ENCODE measurements around the gene PPIL1. TPM values are rescaled to one million over a fixed set of nuclear protein-coding genes. Genes with fewer than 3 reads are reported as not detected.

PPIL1 gene
- polyA plus RNA-seq, 1 donor from 2014 or later = 104 TPM

DNA sequence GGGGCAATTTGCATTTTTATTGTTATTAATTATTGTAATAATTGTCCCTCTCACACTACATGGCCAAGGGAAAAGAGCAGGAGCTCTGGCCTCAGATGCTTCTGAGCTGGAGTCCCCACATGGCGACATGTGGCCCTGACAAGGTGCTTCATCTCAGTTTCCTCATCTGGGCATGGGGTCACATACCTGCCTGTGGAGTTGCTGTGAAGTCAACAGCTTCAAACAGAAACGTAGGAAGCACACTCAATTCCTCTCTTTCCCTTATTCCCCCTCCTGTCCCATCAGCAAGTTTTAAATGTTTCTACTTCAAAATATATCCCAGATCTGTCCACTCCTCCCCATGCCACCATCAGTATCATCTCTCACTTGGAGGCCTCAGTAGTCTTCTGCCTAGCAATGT is 44.0 kb downstream of the PPIL1 start:
- H3K9me3 ChIP-seq (ENCODE audit: low read length) = no peaks in the 10 kb centered on the region
- no peaks in the 10 kb centered on the region for H3K36me3 ChIP-seq (ENCODE audit: insufficient read depth, low read length)
- H3K4me3 ChIP-seq (ENCODE audit: low read length) = no peak overlapping the region
- H4K20me1 ChIP-seq (ENCODE audit: insufficient read depth) = no peaks in the 10 kb centered on the region
- H3K27me3 ChIP-seq (ENCODE audit: insufficient read depth, low read depth, low read length) = no peaks in the 10 kb centered on the region
- no peaks in the 10 kb centered on the region for H3K9me2 ChIP-seq (ENCODE audit: insufficient read depth, low read length)
- H3K4me2 ChIP-seq (ENCODE audit: low read length) = no peak overlapping the region
- no peak overlapping the region for H2AFZ ChIP-seq (ENCODE audit: low read depth, low read length)
- H3F3A ChIP-seq (ENCODE audit: insufficient read depth, low read length, poor library complexity, severe bottlenecking) = no peaks in the 10 kb centered on the region
- H3K27ac ChIP-seq (ENCODE audit: low read length) = no peak overlapping the region
- TF ChIP-seq TAF1 (IDR thresholded peaks at IDR 0.05; ENCODE audit: low read depth) (no peak), MXI1 (conservative IDR thresholded peaks at IDR 0.05; ENCODE audit: poor library complexity, severe bottlenecking) (no peak), EZH2 (IDR thresholded peaks at IDR 0.05; ENCODE audit: borderline replicate concordance, insufficient read depth, low read length, poor library complexity, severe bottlenecking) (no peak), EP300 (conservative IDR thresholded peaks at IDR 0.05; ENCODE audit: poor library complexity, severe bottlenecking) (no peak), RAD21 (conservative IDR thresholded peaks at IDR 0.05) (no peak)
- TF ChIP-seq, protein P1, sequence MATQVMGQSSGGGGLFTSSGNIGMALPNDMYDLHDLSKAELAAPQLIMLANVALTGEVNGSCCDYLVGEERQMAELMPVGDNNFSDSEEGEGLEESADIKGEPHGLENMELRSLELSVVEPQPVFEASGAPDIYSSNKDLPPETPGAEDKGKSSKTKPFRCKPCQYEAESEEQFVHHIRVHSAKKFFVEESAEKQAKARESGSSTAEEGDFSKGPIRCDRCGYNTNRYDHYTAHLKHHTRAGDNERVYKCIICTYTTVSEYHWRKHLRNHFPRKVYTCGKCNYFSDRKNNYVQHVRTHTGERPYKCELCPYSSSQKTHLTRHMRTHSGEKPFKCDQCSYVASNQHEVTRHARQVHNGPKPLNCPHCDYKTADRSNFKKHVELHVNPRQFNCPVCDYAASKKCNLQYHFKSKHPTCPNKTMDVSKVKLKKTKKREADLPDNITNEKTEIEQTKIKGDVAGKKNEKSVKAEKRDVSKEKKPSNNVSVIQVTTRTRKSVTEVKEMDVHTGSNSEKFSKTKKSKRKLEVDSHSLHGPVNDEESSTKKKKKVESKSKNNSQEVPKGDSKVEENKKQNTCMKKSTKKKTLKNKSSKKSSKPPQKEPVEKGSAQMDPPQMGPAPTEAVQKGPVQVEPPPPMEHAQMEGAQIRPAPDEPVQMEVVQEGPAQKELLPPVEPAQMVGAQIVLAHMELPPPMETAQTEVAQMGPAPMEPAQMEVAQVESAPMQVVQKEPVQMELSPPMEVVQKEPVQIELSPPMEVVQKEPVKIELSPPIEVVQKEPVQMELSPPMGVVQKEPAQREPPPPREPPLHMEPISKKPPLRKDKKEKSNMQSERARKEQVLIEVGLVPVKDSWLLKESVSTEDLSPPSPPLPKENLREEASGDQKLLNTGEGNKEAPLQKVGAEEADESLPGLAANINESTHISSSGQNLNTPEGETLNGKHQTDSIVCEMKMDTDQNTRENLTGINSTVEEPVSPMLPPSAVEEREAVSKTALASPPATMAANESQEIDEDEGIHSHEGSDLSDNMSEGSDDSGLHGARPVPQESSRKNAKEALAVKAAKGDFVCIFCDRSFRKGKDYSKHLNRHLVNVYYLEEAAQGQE (IDR thresholded peaks at IDR 0.05; ENCODE audit: borderline replicate concordance) = no peak
- TF ChIP-seq, protein P2, sequence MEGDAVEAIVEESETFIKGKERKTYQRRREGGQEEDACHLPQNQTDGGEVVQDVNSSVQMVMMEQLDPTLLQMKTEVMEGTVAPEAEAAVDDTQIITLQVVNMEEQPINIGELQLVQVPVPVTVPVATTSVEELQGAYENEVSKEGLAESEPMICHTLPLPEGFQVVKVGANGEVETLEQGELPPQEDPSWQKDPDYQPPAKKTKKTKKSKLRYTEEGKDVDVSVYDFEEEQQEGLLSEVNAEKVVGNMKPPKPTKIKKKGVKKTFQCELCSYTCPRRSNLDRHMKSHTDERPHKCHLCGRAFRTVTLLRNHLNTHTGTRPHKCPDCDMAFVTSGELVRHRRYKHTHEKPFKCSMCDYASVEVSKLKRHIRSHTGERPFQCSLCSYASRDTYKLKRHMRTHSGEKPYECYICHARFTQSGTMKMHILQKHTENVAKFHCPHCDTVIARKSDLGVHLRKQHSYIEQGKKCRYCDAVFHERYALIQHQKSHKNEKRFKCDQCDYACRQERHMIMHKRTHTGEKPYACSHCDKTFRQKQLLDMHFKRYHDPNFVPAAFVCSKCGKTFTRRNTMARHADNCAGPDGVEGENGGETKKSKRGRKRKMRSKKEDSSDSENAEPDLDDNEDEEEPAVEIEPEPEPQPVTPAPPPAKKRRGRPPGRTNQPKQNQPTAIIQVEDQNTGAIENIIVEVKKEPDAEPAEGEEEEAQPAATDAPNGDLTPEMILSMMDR (IDR thresholded peaks at IDR 0.05; ENCODE audit: poor library complexity, severe bottlenecking) = no peak
- no peaks in the 10 kb centered on the region for H3K79me2 ChIP-seq (replicated peaks; ENCODE audit: insufficient read depth, low read length)
- no peak overlapping the region for H3K9ac ChIP-seq (ENCODE audit: low read length)

DNA sequence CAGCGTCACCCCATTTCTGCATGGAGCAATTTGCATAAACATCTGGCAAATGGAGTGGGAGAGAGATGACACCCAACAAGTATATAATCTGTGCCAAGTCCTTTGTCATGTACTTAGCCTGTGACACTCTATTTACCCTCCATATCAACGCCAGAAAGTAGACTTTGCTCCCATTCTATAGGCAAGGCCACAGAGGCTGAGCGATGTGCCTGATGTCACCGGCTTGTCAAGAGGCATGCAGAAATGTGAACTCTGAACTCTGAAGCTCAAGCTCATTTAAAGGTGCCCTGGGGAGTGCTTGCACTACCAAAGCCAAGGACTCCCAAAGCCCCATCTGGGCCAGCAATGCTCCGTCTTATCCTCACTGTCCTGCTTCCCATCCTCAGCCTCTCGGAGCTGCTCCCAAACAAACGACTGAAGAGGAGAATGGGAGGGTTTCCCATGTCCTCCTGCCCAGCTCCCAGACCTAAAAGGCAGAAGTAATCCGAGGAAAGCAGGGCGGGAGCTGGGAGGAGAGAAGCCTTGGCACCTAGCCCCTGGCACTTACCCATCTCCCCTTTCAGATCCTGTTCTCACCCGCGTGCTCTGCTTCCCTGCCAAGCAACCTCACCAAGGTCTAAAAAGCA is 44.6 kb downstream of the PPIL1 start:
- H3K36me3 ChIP-seq (ENCODE audit: insufficient read depth, low read length) = no peaks in the 10 kb centered on the region
- no peaks in the 10 kb centered on the region for H3K9me2 ChIP-seq (ENCODE audit: insufficient read depth, low read length)
- no peak overlapping the region for H3K9ac ChIP-seq (ENCODE audit: low read length)
- H4K20me1 ChIP-seq (ENCODE audit: insufficient read depth) = no peaks in the 10 kb centered on the region
- no peaks in the 10 kb centered on the region for H3K27me3 ChIP-seq (ENCODE audit: insufficient read depth, low read depth, low read length)
- H3K79me2 ChIP-seq (replicated peaks; ENCODE audit: insufficient read depth, low read length) = no peaks in the 10 kb centered on the region
- no peak overlapping the region for H3K27ac ChIP-seq (ENCODE audit: low read length)
- H3K4me2 ChIP-seq (ENCODE audit: low read length) = no peak overlapping the region
- TF ChIP-seq MXI1 (conservative IDR thresholded peaks at IDR 0.05; ENCODE audit: poor library complexity, severe bottlenecking) = no peak
- TF ChIP-seq SMC3 (conservative IDR thresholded peaks at IDR 0.05; ENCODE audit: poor library complexity) = no peak
- no peak for TF ChIP-seq EP300 (conservative IDR thresholded peaks at IDR 0.05; ENCODE audit: poor library complexity, severe bottlenecking)
- no peak for TF ChIP-seq TAF1 (IDR thresholded peaks at IDR 0.05; ENCODE audit: low read depth)
- TF ChIP-seq RAD21 (conservative IDR thresholded peaks at IDR 0.05) = no peak
- TF ChIP-seq EZH2 (IDR thresholded peaks at IDR 0.05; ENCODE audit: borderline replicate concordance, insufficient read depth, low read length, poor library complexity, severe bottlenecking) = no peak
- H3F3A ChIP-seq (ENCODE audit: insufficient read depth, low read length, poor library complexity, severe bottlenecking) = no peaks in the 10 kb centered on the region
- no peak overlapping the region for H2AFZ ChIP-seq (ENCODE audit: low read depth, low read length)
- H3K4me3 ChIP-seq (ENCODE audit: low read length) = no peak overlapping the region
- no peaks in the 10 kb centered on the region for H3K9me3 ChIP-seq (ENCODE audit: low read length)

Data from neural cell (in vitro differentiated cells).